Stimulated activated CD4-positive, alpha-beta T cell treated with anti-CD3 and anti-CD28 coated beads, Interleukin-1b, Interleukin-23, amount 100 ng/mL, for 24 hours (primary cell): Measurements from ENCODE around the gene CUBN.
A peak's percentile ranks its signal among the peaks of the same experiment; 100 is the strongest.
"Not testable (repeated sequence)": the region's sequence is repeated elsewhere in the genome, so short reads cannot be mapped to it uniquely, and the experiment has no call there.

Source experiments
- DNase-seq, 4 experiments: peaks; one replicate each; pipeline ENCODE4 v3.0.0-alpha.2; 2020; ENCODE audit warnings: low read depth in 4 of 4, low spot score in 1 of 4

The CUBN gene

GRCh38 chr10:17019696-17020095 is 109.9 kb downstream of the CUBN start:
- DNase-seq = no peak

DNA sequence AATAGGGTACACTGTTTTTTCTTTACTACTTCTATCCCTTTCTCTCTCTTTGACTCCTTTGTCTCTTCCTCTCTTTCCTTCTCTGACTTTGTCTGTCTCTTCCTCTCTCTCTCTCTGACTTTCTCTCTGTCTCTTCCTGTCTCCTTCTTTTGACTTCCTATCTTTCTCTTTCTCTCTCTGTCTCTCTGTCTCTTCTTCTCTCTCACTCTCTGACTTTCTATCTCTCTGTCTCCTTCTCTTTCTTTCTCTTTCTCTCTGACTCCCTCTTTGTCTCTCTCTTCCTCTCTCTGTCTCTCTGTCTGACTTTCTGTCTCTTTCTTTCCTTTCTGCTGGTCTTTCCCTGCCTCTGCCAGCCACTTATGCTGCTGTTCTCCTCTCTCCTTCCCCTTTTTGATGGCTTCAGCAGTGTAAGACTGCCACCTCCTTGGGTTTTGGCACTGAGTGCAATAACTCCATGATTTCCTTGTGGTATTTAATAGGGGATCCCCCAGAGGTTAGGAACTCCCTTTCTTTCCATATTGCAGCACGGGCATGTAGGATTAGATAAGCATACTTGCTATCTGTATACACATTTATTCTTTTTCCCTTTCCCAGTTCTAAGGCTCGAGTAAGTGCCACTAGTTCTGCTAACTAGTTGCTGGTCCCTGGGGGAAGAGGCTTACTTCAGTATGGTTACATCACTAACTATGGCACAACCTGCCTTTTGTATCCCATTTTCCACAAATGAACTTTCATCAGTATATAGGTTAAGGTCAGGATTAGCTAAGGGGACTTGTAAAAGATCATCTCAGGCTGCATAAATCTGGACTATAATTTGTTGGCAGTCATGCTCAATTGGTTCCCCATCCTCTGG is 116.3 kb downstream of the CUBN start:
- not testable (repeated sequence) for DNase-seq

GRCh38 chr10:17012731-17013130 is 116.9 kb downstream of the CUBN start:
- DNase-seq = not testable (repeated sequence)

DNA sequence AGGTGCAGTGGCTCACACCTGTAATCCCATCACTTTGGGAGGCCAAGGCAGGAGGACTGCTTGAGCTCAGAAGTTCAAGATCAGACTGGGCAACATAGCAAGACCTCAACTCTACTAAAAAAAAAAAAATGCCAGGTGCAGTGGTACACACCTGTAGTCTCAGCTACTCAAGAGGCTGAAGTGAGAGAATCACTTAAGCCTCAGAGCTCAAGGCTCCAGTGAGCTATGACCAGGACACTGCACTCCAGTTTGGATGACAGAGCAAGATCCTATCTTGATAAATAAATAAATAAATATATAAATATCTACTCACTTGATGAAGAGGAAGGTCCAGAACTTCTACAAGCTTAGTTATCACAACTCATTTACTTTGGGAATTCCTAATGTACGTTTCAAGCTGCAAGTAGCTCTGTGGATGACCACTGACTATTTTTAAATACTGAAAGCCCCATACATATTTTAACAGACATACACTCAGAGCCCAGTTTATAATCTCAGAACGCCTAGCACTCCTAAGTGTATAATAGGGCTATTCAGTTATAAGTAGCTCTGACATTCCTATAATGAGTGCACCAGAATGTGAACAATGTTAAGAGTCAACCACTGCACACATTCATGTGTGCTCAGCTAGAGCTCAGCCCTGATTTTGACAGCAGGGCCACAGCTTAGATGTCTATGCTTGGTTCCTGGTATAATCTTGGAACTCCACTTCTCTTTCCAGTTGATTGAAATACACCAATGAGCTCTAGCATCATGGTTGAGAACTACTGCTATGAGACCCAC is 119.1 kb downstream of the CUBN start:
- DNase-seq = no peak

DNA sequence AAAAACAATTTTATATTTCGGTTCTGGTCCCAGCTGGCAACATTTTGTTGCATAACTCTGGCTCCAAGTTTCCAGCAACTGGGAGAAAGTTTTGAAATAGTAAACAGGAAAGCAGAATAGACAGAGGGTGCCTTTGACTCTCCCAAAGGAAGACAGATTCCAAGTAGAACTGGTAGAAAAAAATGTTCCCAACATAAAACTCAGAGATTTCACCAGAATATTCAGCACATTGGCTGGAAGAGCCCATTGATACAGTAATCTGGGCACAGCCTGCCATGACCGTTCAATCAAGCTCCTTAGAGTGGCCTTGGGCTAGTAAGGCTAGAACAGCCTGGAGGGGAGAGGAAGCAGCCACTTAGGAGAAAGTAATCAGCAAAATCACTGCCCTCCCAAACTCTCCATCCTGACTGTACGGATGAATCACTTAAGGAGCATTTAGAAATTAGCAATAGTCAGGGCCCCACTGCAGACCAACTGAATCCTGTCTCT is 120.4 kb downstream of the CUBN start:
- no peak for DNase-seq

DNA sequence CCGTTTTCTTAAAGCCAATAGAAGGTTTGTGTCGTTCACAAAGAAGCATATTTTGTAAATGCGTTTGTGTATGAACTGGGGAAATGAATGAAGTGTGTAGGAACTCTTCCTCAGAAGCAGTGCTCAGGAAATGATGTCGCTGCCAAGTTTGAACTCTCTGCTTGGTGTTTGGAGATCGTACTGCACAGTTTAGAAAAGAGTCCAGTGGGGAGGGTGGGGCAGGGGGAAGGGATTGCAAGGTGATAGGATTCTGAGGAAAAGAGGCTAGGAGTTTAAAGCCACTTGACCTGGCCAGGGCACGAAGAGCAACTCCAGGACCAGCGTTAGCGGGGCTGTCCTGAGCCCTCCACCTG is 122.2 kb downstream of the CUBN start:
- no peak for DNase-seq

GRCh38 chr10:17006631-17007417 is 122.8 kb downstream of the CUBN start:
- DNase-seq = no peak

DNA sequence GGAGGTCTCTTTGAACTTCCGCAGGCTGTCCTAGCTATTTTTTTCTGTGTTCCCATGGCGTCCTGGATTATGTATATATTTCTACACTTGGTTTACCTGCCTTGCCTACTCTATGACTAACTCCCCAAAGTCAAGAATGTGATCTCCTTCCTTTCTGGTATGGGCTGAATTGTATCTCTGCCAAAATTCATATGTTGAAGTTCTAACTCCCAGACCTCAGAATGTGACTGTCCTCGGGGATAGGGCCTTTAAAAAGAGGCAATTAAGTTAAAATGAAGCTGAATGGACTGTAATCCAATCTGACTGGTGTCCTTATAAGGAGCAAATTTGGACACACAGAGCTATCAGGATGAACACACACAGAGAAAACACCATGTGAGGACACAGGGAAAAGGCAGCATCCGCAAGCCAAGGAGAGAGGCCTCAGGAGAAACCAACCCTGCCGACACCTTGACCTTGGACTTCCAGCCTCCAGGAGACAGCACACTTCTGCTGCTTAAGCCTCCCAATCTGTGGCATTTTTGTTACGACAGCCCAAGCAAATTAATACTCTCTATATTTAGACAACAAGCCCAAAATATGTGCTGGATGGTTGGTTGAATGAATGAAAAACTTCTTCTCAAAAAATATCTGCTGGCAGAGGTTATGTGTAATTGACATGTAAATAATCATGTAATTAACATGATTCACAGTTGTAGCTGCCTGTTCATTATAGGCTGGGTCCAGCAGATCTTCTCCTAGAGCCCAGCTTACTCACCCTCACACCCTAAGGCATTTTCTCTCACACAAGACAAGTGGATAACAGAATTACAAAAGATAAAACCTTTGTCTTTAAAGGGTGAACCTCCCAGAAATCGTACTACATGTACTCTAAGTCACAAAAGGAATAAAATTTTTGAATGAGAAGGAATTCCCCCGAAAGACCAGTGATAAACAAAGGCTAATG is 123.7 kb downstream of the CUBN start:
- no peak for DNase-seq

GRCh38 chr10:17004801-17005380 is 124.7 kb downstream of the CUBN start:
- DNase-seq = no peak

DNA sequence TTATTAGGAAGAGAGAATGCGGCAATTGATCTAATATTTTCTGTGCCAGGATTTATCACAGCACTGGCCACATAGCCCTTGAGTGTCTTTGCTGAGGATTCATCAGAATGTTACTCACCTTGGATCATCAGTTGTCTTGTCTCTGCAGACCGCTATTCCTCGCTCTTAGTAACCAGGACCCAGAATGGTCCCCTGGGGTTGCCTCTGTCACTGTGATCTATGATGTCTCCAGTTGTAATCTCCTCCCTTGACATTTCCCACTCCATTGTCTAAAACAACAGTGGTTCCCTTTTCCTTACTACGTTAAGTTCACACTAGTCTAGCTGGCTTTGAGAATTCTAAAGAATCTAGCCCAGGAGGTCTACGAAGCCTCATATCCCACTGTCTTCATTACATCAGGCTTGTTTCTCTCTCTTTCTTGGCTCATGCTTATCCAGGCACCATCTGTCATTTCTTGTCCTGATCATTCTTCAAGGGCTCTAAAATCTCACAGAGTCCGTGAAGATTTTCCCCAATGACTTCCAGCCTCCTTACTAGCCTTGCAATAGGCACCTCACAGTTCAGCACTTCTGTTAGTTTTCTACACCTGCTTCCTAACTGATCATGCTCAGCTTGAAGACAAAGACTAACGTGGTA is 125.8 kb downstream of the CUBN start:
- DNase-seq = no peak

- DNase-seq = peak in 1 of 4 experiments; percentile 40
Measured at GRCh38 chr10:17003151-17003550, 126.5 kb downstream of the CUBN start.

DNA sequence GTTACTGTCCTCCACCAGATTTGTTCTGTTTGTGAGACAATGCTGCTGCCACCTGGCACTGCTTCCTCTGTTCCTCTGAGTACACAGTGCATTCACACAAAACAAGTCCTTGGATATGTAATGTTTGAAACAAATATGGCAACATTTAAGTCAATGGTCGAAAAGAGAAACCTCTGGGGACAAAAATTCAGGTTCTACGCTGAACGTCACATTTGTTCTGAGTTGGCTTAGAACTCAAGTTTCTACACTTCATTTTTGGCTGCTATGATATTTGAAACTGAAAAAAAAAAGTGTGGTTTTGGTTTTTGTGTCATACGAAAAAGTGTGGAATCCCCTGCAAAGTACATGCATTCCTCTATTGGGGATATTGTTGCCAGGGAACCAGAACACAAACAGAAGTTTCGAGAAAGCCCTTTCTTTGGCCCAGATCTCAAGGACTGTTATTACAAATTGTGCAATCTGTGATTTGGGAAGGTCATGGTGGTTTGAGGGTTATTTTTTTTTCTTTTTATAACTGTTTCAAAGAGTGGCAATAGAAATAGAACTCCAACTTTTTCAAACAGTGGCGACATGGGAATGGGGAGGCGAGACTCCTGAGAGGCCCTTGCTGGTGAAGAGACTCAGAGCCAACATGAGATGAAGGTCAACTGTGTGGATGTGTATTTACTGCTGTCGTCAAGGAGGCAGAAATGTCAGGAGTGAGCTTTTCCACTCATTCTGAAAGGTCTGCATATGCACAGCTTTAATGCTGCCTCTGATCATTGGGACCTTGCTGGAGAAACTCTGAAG is 127.5 kb downstream of the CUBN start:
- no peak for DNase-seq

DNA sequence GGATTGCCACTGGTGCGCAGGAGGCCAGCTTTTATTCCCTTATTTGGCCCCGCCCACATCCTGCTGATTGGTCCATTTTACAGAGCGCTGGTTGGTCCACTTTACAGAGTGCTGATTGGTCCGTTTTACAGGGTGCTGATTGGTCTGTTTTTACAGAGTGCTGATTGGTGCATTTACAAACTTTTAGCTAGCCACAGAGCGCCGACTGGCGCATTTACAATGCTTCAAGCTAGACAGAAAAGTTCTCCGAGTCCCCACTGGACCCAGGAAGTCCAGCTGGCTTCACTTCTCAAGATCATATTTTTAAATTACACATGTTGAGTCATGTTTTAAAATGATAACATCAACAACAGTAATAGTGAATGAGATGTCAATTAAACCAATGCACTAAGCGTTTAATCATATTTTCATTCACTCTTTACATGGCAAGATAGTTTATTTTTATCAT is 128.3 kb downstream of the CUBN start:
- no peak for DNase-seq

DNA sequence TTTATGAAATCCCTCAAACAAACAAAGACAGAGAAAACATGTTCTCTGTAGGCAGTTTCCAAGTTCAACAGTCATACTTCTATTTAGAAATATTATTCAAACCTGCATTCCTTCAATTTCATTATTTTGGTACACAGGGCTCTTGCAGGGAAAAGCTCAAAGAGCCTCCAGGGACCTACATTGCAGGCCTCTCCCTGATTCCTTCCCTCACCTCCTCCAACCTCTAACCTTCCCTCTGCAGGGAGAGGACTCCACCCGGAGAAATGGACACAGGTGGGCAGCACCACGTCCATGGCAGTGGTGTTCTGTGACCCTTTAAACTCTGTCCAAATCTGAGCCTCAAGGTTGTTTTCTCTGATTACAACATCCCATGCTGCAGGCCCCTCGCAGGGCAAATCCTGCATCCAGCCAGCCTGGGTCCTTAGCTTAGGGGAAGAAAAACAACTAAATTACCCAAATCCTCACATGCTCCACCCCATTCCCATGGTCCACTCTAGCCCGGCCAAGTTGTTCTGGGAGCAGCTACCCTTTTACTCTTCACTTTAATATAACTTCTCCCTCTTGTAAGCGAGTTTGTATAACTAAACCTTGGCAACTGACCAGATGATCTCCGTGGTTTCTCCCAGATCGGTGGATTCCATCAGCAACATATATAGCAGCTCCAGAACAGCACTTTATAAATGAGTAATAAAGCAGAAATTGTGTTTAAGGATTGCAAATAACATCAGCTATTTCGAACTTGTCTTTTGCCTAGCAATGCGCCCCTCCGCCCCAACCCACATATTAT is 129.8 kb downstream of the CUBN start:
- no peak for DNase-seq

DNA sequence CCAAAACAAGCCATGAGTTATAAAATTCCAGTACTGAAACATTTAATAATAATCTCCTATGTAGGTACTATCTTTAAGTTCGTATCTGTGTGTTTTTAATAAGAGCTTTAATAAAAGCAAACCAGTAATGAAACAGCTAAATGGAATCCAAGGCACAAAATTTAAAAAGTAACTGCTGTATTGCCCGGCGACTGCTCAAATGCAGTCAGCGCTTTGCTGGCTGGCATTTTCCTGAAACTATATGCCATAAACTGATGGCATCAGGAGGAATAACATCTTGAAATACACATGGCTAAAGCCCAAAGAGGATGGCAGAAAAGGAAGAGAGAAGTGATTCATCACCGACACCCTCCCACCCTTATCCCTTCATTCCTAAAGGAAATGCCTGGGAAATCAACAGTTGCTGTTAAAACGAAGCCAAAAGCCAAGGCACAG is 133.1 kb downstream of the CUBN start:
- no peak for DNase-seq

- DNase-seq = no peak
Measured at GRCh38 chr10:16995867-16996529, 133.6 kb downstream of the CUBN start.

GRCh38 chr10:16993186-16993585 is 136.4 kb downstream of the CUBN start:
- DNase-seq = no peak
